T-cell (primary cell): ENCODE measurements around the gene TMEM98. TPM values are rescaled to one million over a fixed set of nuclear protein-coding genes. Genes with fewer than 3 reads are reported as not detected.
"Not testable (repeated sequence)": the region's sequence is repeated elsewhere in the genome, so short reads cannot be mapped to it uniquely, and the experiment has no call there.

Experiments
- ATAC-seq, 4 experiments: fragments of 200-7000 bp in 3 of 4; fragments of 150-1000 bp in 1 of 4; cut with Tn5 transposase; replicated peaks in 1 of 4; 1 replicate in 3 of 4; 2 replicates in 1 of 4; pipeline ENCODE4 v1.10.0; 2021; ENCODE audit warnings: moderate library complexity in 3 of 4, mild to moderate bottlenecking in 2 of 4, moderate number of reproducible peaks in 1 of 4
- CTCF ChIA-PET, 2 donors: fragments of 300-600 bp; sonication (Branson Sonifier 250); formaldehyde crosslinking; loops; one replicate each; lab custom pipeline; 2022; ENCODE audit warnings: antibody characterized with exemption in 2 of 2; lab: Charles Lee
- POLR2A ChIA-PET, 2 donors: fragments of 300-600 bp; sonication (Branson Sonifier 250); formaldehyde crosslinking; loops; one replicate each; lab custom pipeline; 2022; ENCODE audit warnings: antibody characterized with exemption in 2 of 2; lab: Charles Lee
- DNase-seq, 35 experiments: peaks; one replicate each; pipeline versions ENCODE4 v3.0.0 to v3.0.0-alpha.2; 2013 to 2023
- H3K27ac ChIP-seq: one replicate; pipeline ENCODE4 v1.5.1; 2013; ENCODE audit warnings: low read length
- H3K27me3 ChIP-seq, 2 experiments: replicated peaks in 1 of 2; 1 replicate in 1 of 2; 2 replicates in 1 of 2; pipeline versions ENCODE4 v1.6.1 to v1.7.0; 2013; ENCODE audit warnings: low read length in 1 of 2, mixed read lengths in 1 of 2; ENCODE audit not compliant: control insufficient read depth in 2 of 2, insufficient read depth in 2 of 2; ENCODE audit errors: extremely low read depth in 1 of 2
- H3K36me3 ChIP-seq, 2 donors: 1 replicate in 1 of 2; 2 replicates in 1 of 2; pipeline versions ENCODE4 v1.6.1 to v1.7.0; 2013; ENCODE audit warnings: low read length in 1 of 2; ENCODE audit not compliant: control insufficient read depth in 2 of 2, insufficient read depth in 1 of 2; ENCODE audit errors: extremely low read depth in 1 of 2
- H3K4me1 ChIP-seq, 2 experiments: 1 replicate in 1 of 2; 2 replicates in 1 of 2; pipeline versions ENCODE4 v1.6.1 to v1.7.0; 2013; ENCODE audit warnings: low read length in 2 of 2, mixed read lengths in 1 of 2; ENCODE audit not compliant: insufficient read depth in 2 of 2, control insufficient read depth in 1 of 2; ENCODE audit errors: extremely low read depth in 1 of 2
- H3K4me3 ChIP-seq, 2 donors: 1 replicate in 1 of 2; 2 replicates in 1 of 2; pipeline versions ENCODE4 v1.5.1 to v1.7.0; 2013; ENCODE audit warnings: mild to moderate bottlenecking in 2 of 2, low read length in 1 of 2, moderate library complexity in 1 of 2; ENCODE audit not compliant: control insufficient read depth in 1 of 2; ENCODE audit errors: extremely low read depth in 1 of 2
- H3K9me3 ChIP-seq: 2 replicates; pipeline ENCODE4 v1.7.0; 2013
- H3K27ac Mint-ChIP-seq, 2 donors: one replicate each; pipeline ENCODE4 v1.8.0; 2020 to 2021; ENCODE audit warnings: mild to moderate bottlenecking in 2 of 2, mixed read lengths in 2 of 2
- H3K27me3 Mint-ChIP-seq, 2 donors: one replicate each; pipeline ENCODE4 v1.8.0; 2021 to 2022; ENCODE audit warnings: mixed read lengths in 2 of 2
- H3K36me3 Mint-ChIP-seq: one replicate; pipeline ENCODE4 v1.8.0; 2021; ENCODE audit warnings: mixed read lengths
- H3K4me1 Mint-ChIP-seq, 3 donors: one replicate each; pipeline ENCODE4 v1.8.0; 2020 to 2022; ENCODE audit warnings: mixed read lengths in 3 of 3, mild to moderate bottlenecking in 1 of 3
- H3K4me3 Mint-ChIP-seq, 3 donors: one replicate each; pipeline ENCODE4 v1.8.0; 2020 to 2022; ENCODE audit warnings: mild to moderate bottlenecking in 3 of 3, mixed read lengths in 3 of 3, moderate library complexity in 3 of 3
- H3K9me3 Mint-ChIP-seq, 3 donors: one replicate each; pipeline ENCODE4 v1.8.0; 2020 to 2022; ENCODE audit warnings: mixed read lengths in 3 of 3
- WGBS: methylation state at CpG from one replicate; pipeline ENCODE4 v1.1.5; 2013; ENCODE audit warnings: missing lambda C conversion rate; ENCODE audit not compliant: insufficient coverage; 5-methylcytosine and 5-hydroxymethylcytosine counted together
- total RNA-seq, 35 experiments: library from RNA in 6 of 35; stranded (reverse) in 6 of 35; fragments of 120-200 nt in 1 of 35; gene quantifications; one replicate each; pipeline versions ENCODE4 v1.2.1 to v1.2.4 and lab custom pipeline; 2013 to 2026

Gene TMEM98
- total RNA-seq, 5 donors from 2014 or later (not counting 1 experiment from before 2014, with no cell fraction given), result 0.26 to 0.41 (median 0.36) TPM; not detected in 2

DNA sequence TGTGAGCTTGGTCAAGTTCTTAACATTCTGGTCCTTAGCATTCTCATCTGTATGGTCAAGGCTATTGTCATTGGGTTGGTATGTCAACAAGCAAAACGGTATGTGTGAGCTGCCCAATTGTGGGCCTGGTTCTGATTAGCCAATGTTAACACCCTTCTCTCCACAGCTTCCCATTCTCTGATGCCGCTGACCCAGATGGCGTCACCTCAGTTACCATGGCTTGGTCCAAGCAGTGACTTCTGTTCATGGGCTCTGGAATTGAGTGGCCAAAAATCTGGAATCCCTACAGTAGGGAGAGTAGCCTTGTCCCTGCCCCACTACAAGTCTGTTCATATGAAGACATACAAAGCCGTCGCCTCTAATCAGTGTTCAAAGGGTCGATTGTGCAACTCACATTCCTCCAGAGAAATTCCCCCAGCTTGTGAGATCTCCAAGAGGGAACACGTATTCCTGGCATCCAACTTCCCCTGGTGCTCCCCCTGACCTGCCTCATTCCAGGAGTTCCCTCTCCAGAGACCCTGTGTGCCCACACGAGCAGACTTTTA is 15.8 kb downstream of the TMEM98 start:
- Mint-ChIP-seq H3K9me3 (no peaks in the 10 kb centered on the region), H3K27ac (no peak overlapping the region), H3K36me3 (no peaks in the 10 kb centered on the region), H3K4me3 (no peak overlapping the region), H3K27me3 (peaks cover 11 to 18% of the 10 kb centered on the region in 2 donors), H3K4me1 (no peaks in the 10 kb centered on the region)
- ChIA-PET CTCF (interaction anchor here in 1 of 2 donors (0.6 kb wide), 1 partner anchor 543 kb away, joined by 4 read pairs; no protein-coding TSS in a partner anchor), POLR2A (no interaction called here)
- ATAC-seq (no peak), DNase-seq (no peak)
- 78% methylated on average over 6 of the region's 8 CpGs for WGBS
- no peaks in the 10 kb centered on the region for H3K9me3 ChIP-seq
- H3K27me3 ChIP-seq, result peaks cover 0 to 5% of the 10 kb centered on the region in 2 experiments
- H3K36me3 ChIP-seq, result no peaks in the 10 kb centered on the region
- H3K4me3 ChIP-seq, result no peak overlapping the region
- H3K4me1 ChIP-seq, result no peaks in the 10 kb centered on the region
- H3K27ac ChIP-seq, result no peak overlapping the region

DNA sequence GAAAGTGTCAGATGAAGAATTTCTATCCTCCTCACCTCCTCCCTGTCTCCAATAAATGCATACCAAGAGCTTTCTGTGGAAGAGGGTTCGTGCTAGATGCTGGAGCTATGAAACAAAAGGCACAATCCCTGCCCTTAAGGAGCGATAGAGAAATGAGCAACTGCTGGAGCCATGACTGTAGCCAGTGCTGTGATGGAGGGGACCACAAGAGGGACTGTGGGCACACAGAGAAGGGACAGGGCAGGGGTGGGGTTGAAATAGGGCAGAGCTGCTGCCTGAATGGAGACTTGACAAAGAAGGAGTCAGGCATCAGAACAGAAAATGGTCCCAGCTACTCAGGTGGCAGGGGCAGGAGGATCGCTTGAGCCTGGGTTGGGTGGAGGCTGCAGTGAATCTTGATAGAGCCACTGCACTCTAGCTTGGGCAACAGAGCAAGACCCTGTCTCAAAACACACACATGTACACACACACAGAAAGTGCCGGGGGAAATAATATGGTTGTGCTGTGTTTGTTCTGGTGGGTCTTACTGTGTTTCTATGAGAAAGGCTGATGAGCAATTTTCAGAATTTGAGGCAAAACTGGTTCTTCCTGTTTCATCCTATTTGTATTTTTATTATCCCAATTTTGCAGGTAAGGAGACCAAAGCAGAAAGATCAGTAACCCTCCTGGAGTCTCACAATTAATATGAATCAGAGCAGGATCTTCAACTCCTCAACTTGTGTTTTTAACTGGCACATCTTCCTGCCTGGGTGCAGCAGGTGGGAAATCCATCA is 16.5 kb downstream of the TMEM98 start:
- CTCF ChIA-PET, result no interaction called here
- H3K9me3 ChIP-seq, result no peaks in the 10 kb centered on the region
- no peak overlapping the region for H3K4me3 ChIP-seq
- no peaks in the 10 kb centered on the region for H3K4me1 ChIP-seq
- POLR2A ChIA-PET, result no interaction called here
- H3K27ac Mint-ChIP-seq, result no peak overlapping the region
- H3K4me3 Mint-ChIP-seq, result no peak overlapping the region
- DNase-seq (no peak), ATAC-seq (no peak)
- H3K27ac ChIP-seq, result no peak overlapping the region
- H3K9me3 Mint-ChIP-seq, result no peaks in the 10 kb centered on the region
- H3K27me3 ChIP-seq, result peaks cover 0 to 5% of the 10 kb centered on the region in 2 experiments
- H3K36me3 ChIP-seq, result no peaks in the 10 kb centered on the region
- no peaks in the 10 kb centered on the region for H3K4me1 Mint-ChIP-seq
- H3K36me3 Mint-ChIP-seq, result no peaks in the 10 kb centered on the region
- H3K27me3 Mint-ChIP-seq, result peaks cover 11 to 15% of the 10 kb centered on the region in 2 donors
- 54% methylated on average over 2 of the region's 4 CpGs for WGBS

DNA sequence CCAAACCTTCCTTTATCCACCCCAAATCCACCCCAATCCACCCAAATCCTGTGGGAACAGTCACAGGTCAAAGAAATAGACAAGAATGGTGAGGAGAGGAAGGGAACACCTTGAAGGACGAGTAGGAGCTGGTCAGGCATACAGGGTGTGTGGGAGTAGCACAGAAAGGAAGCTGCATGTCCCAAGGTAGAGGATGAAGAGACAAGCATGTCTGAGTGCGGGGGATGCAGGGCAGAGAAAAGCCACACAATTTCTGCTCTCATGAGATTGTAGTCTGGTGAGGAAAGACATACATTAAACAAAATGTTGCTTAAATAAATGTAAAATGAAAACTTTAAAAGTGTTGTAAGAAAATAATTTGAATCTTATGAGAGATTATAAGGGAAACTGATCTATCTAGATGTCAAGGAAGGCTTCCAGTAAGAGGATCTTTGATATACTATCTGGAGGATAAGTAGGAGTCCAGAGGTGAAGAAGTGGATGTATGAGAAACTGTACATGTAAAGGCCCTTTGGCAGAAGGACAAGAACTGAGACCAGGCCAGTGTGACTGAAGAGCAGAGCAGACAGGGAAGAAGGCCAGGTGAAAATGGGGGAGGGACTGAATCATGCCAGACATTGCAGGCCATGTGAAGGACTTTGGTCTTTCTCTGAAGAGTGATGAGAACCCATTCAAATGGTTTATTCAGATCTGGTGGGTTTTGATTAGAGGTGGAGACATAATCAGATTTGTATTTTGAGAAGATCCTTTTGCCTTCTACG is 18.6 kb downstream of the TMEM98 start:
- no peak overlapping the region for H3K27ac Mint-ChIP-seq
- peaks cover 13% of the 10 kb centered on the region in 2 donors for H3K27me3 Mint-ChIP-seq
- Histone ChIP-seq H3K36me3 (no peaks in the 10 kb centered on the region), H3K4me1 (no peaks in the 10 kb centered on the region), H3K9me3 (no peaks in the 10 kb centered on the region), H3K27me3 (peaks cover 0 to 7% of the 10 kb centered on the region in 2 experiments), H3K27ac (no peak overlapping the region), H3K4me3 (no peak overlapping the region)
- DNase-seq (no peak), ATAC-seq (no peak)
- no peaks in the 10 kb centered on the region for H3K9me3 Mint-ChIP-seq
- CTCF ChIA-PET, result no interaction called here
- no peak overlapping the region for H3K4me3 Mint-ChIP-seq
- WGBS, result 25% methylated on average over 2 of the region's 3 CpGs
- no peaks in the 10 kb centered on the region for H3K4me1 Mint-ChIP-seq
- H3K36me3 Mint-ChIP-seq, result no peaks in the 10 kb centered on the region
- POLR2A ChIA-PET, result no interaction called here

DNA sequence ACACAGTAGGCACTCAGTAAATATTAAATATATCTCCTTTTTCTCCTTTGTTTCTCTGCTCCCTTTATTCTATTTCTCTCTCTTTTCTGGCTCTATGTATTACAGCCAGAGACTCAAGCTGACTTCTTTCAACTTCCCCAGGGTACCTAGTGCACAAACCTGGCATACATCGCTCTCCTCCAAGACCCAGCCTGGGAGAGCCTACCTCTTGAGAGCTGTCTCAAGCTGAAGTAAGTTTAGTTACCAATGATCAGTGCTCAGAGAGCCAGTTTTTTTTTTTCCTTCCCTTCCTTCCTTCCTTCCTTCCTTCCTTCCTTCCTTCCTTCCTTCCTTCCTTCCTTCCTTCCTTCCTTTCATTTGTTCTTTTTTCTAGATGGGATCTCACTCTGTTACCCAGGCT is 19.8 kb downstream of the TMEM98 start:
- H3K27me3 Mint-ChIP-seq, result peaks cover 22% of the 10 kb centered on the region in 2 donors
- no peak for ATAC-seq

DNA sequence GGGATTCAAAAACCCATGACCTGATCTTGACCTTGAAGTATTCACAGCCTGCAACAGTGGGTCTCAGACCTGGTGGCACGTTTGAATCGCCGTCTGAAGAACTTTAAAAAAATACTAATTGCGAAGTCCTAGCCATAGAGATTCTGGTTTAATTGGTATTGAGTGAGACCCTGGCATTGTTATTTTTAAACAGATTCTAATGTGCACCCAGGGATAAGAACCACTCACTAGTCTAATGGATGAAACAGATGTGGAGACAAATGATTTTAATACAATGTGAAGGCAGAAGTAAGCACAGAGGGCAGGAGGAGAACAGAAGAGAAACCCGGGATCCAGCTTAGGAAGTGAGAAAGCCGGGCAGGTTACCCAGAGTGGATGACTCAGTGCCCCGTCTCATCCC is 21.2 kb downstream of the TMEM98 start:
- H3K9me3 ChIP-seq, result no peaks in the 10 kb centered on the region
- Mint-ChIP-seq H3K27ac (no peak overlapping the region), H3K4me1 (no peaks in the 10 kb centered on the region), H3K9me3 (no peaks in the 10 kb centered on the region), H3K27me3 (peaks cover 23% of the 10 kb centered on the region in 2 donors), H3K36me3 (no peaks in the 10 kb centered on the region), H3K4me3 (no peak overlapping the region)
- H3K27ac ChIP-seq, result no peak overlapping the region
- POLR2A ChIA-PET, result no interaction called here
- no peaks in the 10 kb centered on the region for H3K36me3 ChIP-seq
- no peak for ATAC-seq
- CTCF ChIA-PET, result interaction anchor here in 1 of 2 donors (0.7 kb wide), 1 partner anchor 9 kb away, joined by 3 read pairs; no protein-coding TSS in a partner anchor
- DNase-seq, result no peak
- no peaks in the 10 kb centered on the region for H3K4me1 ChIP-seq
- no peak overlapping the region for H3K4me3 ChIP-seq
- no CpG with 5 or more reads among the region's 7 CpGs for WGBS
- peaks cover 0 to 10% of the 10 kb centered on the region in 2 experiments for H3K27me3 ChIP-seq

More for the DNA sequence above, 19.8 kb downstream of the TMEM98 start:
- H3K27me3 ChIP-seq, result peaks cover 0 to 10% of the 10 kb centered on the region in 2 experiments
- no peaks in the 10 kb centered on the region for H3K9me3 ChIP-seq
- H3K36me3 Mint-ChIP-seq, result no peaks in the 10 kb centered on the region
- H3K4me3 ChIP-seq, result no peak overlapping the region
- H3K27ac Mint-ChIP-seq, result no peak overlapping the region
- no peaks in the 10 kb centered on the region for H3K4me1 Mint-ChIP-seq
- WGBS, result 100% methylated on average over 1 of the region's 1 CpG
- ChIA-PET POLR2A (no interaction called here), CTCF (interaction anchor here in 1 of 2 donors (0.7 kb wide), 1 partner anchor 9 kb away, joined by 3 read pairs; no protein-coding TSS in a partner anchor)
- no peaks in the 10 kb centered on the region for H3K4me1 ChIP-seq
- no peaks in the 10 kb centered on the region for H3K9me3 Mint-ChIP-seq
- no peak for DNase-seq
- H3K27ac ChIP-seq, result no peak overlapping the region
- H3K4me3 Mint-ChIP-seq, result no peak overlapping the region
- H3K36me3 ChIP-seq, result no peaks in the 10 kb centered on the region

GRCh38 chr17:32952491-32952890 is 24.5 kb downstream of the TMEM98 start:
- CTCF ChIA-PET, DNase-seq: not testable (repeated sequence)
- peaks cover 22 to 29% of the 10 kb centered on the region in 2 donors for H3K27me3 Mint-ChIP-seq

More at GRCh38 chr17:32952491-32952890, 24.5 kb downstream of the TMEM98 start:
- H3K36me3 Mint-ChIP-seq, H3K4me3 ChIP-seq, H3K27ac Mint-ChIP-seq, H3K9me3 Mint-ChIP-seq, H3K4me3 Mint-ChIP-seq, H3K4me1 Mint-ChIP-seq, H3K27ac ChIP-seq, POLR2A ChIA-PET, H3K36me3 ChIP-seq, H3K9me3 ChIP-seq, H3K4me1 ChIP-seq, ATAC-seq: not testable (repeated sequence)
- H3K27me3 ChIP-seq, result peaks cover 0 to 11% of the 10 kb centered on the region in 2 experiments
- WGBS, result no CpG with 5 or more reads among the region's 1 CpG
